GM21390 (cell line): ENCODE results near the gene PKNOX2.

Experiments used
- ATAC-seq: cut with Tn5 transposase; IDR thresholded peaks from one replicate; pipeline ENCODE4 v1.9.1; 2021; ENCODE audit not compliant: unreplicated experiment

The PKNOX2 gene

GRCh38 chr11:125164422-125165110, at the start of gene PKNOX2:
PKNOX2 (plus strand) TSS chr11:125164751; CDS start chr11:125351306, 186,555 bp downstream.
- ATAC-seq: peak; percentile 49

GRCh38 chr11:125117429-125117828, 47.1 kb upstream of the PKNOX2 start:
- no peak for ATAC-seq

GRCh38 chr11:125123194-125123946, 41.2 kb upstream of the PKNOX2 start:
- no peak for ATAC-seq

GRCh38 chr11:125123947-125124617, 40.5 kb upstream of the PKNOX2 start:
- peak; percentile 55 for ATAC-seq

GRCh38 chr11:125124618-125124992, 39.9 kb upstream of the PKNOX2 start:
- ATAC-seq: no peak

- no peak for ATAC-seq
Observed at GRCh38 chr11:125128450-125128849, 36.1 kb upstream of the PKNOX2 start.

GRCh38 chr11:125129316-125129993, 35.1 kb upstream of the PKNOX2 start:
- ATAC-seq: no peak

- ATAC-seq: no peak
Observed at GRCh38 chr11:125132071-125132470, 32.5 kb upstream of the PKNOX2 start.

- no peak for ATAC-seq
Observed at GRCh38 chr11:125132596-125132995, 32.0 kb upstream of the PKNOX2 start.

- no peak for ATAC-seq
Observed at GRCh38 chr11:125136001-125136400, 28.6 kb upstream of the PKNOX2 start.

GRCh38 chr11:125138966-125139365, 25.6 kb upstream of the PKNOX2 start:
- ATAC-seq: no peak

- no peak for ATAC-seq
Observed at GRCh38 chr11:125139778-125140177, 24.8 kb upstream of the PKNOX2 start.

- no peak for ATAC-seq
Observed at GRCh38 chr11:125140233-125140632, 24.3 kb upstream of the PKNOX2 start.

GRCh38 chr11:125141178-125141577, 23.4 kb upstream of the PKNOX2 start:
- no peak for ATAC-seq

GRCh38 chr11:125141686-125142535, 22.6 kb upstream of the PKNOX2 start:
- ATAC-seq: no peak

GRCh38 chr11:125146232-125146631, 18.3 kb upstream of the PKNOX2 start:
- no peak for ATAC-seq

GRCh38 chr11:125147280-125147679, 17.3 kb upstream of the PKNOX2 start:
- ATAC-seq: no peak

GRCh38 chr11:125148011-125148410, 16.5 kb upstream of the PKNOX2 start:
- no peak for ATAC-seq

- no peak for ATAC-seq
Observed at GRCh38 chr11:125148743-125149142, 15.8 kb upstream of the PKNOX2 start.

GRCh38 chr11:125153837-125154236, 10.7 kb upstream of the PKNOX2 start:
- no peak for ATAC-seq
